Measurements from ENCODE around the gene LRBA.

LRBA gene

GRCh38 chr4:150739591-150739990 is 275.5 kb downstream of the LRBA start:
- no peak for DNase-seq (ENCODE audit: low read depth)
- H3K4me3 ChIP-seq (ENCODE audit: low read length), result no peak overlapping the region
- no peak for TF ChIP-seq CTCF (IDR thresholded peaks at IDR 0.05; ENCODE audit: insufficient read depth, low read depth, low read length, missing control alignments)

- TF ChIP-seq CTCF (IDR thresholded peaks at IDR 0.05; ENCODE audit: insufficient read depth, low read depth, low read length, missing control alignments), result no peak
- H3K4me3 ChIP-seq (ENCODE audit: low read length), result no peak overlapping the region
- no peak for DNase-seq (ENCODE audit: low read depth)
These were observed 289.0 kb downstream of the LRBA start for GRCh38 chr4:150725957-150726523.

GRCh38 chr4:150723727-150724411 is 291.2 kb downstream of the LRBA start:
- no peak for DNase-seq (ENCODE audit: low read depth)
- H3K4me3 ChIP-seq (ENCODE audit: low read length), result no peak overlapping the region
- no peak for TF ChIP-seq CTCF (IDR thresholded peaks at IDR 0.05; ENCODE audit: insufficient read depth, low read depth, low read length, missing control alignments)

- TF ChIP-seq CTCF (IDR thresholded peaks at IDR 0.05; ENCODE audit: insufficient read depth, low read depth, low read length, missing control alignments), result peak; percentile 45
These were observed 292.1 kb downstream of the LRBA start for GRCh38 chr4:150722908-150723362.

GRCh38 chr4:150720973-150721518 is 294.0 kb downstream of the LRBA start:
- DNase-seq (ENCODE audit: low read depth), result no peak
- no peak overlapping the region for H3K4me3 ChIP-seq (ENCODE audit: low read length)
- TF ChIP-seq CTCF (IDR thresholded peaks at IDR 0.05; ENCODE audit: insufficient read depth, low read depth, low read length, missing control alignments), result no peak

More at GRCh38 chr4:150722908-150723362, 292.1 kb downstream of the LRBA start:
- no peak overlapping the region for H3K4me3 ChIP-seq (ENCODE audit: low read length)
- DNase-seq (ENCODE audit: low read depth), result peak; percentile 80

GRCh38 chr4:150717952-150718351 is 297.1 kb downstream of the LRBA start:
- DNase-seq (ENCODE audit: low read depth), result no peak
- no peak for TF ChIP-seq CTCF (IDR thresholded peaks at IDR 0.05; ENCODE audit: insufficient read depth, low read depth, low read length, missing control alignments)
- H3K4me3 ChIP-seq (ENCODE audit: low read length), result no peak overlapping the region
